ENCODE measurements around the gene SMAD2. TPM values are rescaled to one million over a fixed set of nuclear protein-coding genes. Genes with fewer than 3 reads are reported as not detected.
A peak's percentile ranks its signal among the peaks of the same experiment; 100 is the strongest.

SMAD2 gene
- total RNA-seq, 1 experiment from 2014 or later: 121 TPM

GRCh38 chr18:47817795-47818077, 112.7 kb downstream of the SMAD2 start:
- Histone ChIP-seq H2AK5ac (ENCODE audit: insufficient read length, low read length) (no peak overlapping the region), H2BK12ac (ENCODE audit: insufficient read length, low read depth, low read length) (no peak overlapping the region), H2AFZ (ENCODE audit: low read length) (no peak overlapping the region), H2BK15ac (ENCODE audit: low read depth, low read length) (no peak overlapping the region), H4K20me1 (ENCODE audit: control insufficient read depth, insufficient read depth, insufficient read length) (no peaks in the 10 kb centered on the region), H2BK5ac (ENCODE audit: insufficient read length, low read length) (no peak overlapping the region), H3K4ac (ENCODE audit: low read depth, low read length) (no peak overlapping the region), H3K9me3 (ENCODE audit: control insufficient read depth, low read depth, low read length) (no peaks in the 10 kb centered on the region), H4K5ac (ENCODE audit: insufficient read length, low read depth, low read length) (no peak overlapping the region), H3K9ac (ENCODE audit: extremely low read depth, insufficient read length, low read length) (no peak overlapping the region), H3K56ac (ENCODE audit: insufficient read length, low read depth, low read length) (no peak overlapping the region), H3K79me2 (ENCODE audit: insufficient read depth, low read length) (no peaks in the 10 kb centered on the region), H3K18ac (ENCODE audit: insufficient read length, low read depth, low read length) (no peak overlapping the region), H2BK20ac (ENCODE audit: low read depth, low read length, poor library complexity, severe bottlenecking) (no peak overlapping the region), H3K27ac (ENCODE audit: insufficient read length, low read depth, low read length) (peak overlapping the region; percentile 86), H4K8ac (replicated peaks; ENCODE audit: insufficient read length, low read depth, low read length) (no peak overlapping the region), H3K4me2 (ENCODE audit: insufficient read depth, insufficient read length, low read length) (peak overlapping the region; percentile 26), H3K79me1 (ENCODE audit: insufficient read depth, low read depth, low read length, poor library complexity, severe bottlenecking) (no peaks in the 10 kb centered on the region), H3T11ph (ENCODE audit: low read length) (peak overlapping the region; percentile 36), H3K23ac (ENCODE audit: insufficient read length, low read depth, low read length) (no peak overlapping the region), H2BK120ac (ENCODE audit: low read depth, low read length, poor library complexity, severe bottlenecking) (no peak overlapping the region), H3K27me3 (ENCODE audit: insufficient read depth, low read length) (no peaks in the 10 kb centered on the region), H3K4me1 (ENCODE audit: insufficient read depth, low read length) (peaks cover 12% of the 10 kb centered on the region), H4K91ac (ENCODE audit: insufficient read length, low read depth, low read length) (no peak overlapping the region), H3K14ac (ENCODE audit: insufficient read depth, low read length) (no peak overlapping the region), H3K23me2 (ENCODE audit: insufficient read length, low read depth, low read length, poor library complexity, severe bottlenecking) (no peaks in the 10 kb centered on the region)
- H3K27ac Mint-ChIP-seq: peak overlapping the region; percentile 50 to 98 (median 95)
- no peaks in the 10 kb centered on the region for H3K27me3 Mint-ChIP-seq (ENCODE audit: low read depth)
- H3K4me1 Mint-ChIP-seq: peaks cover 34 to 38% of the 10 kb centered on the region in 2 experiments
- TF ChIP-seq, protein P1, sequence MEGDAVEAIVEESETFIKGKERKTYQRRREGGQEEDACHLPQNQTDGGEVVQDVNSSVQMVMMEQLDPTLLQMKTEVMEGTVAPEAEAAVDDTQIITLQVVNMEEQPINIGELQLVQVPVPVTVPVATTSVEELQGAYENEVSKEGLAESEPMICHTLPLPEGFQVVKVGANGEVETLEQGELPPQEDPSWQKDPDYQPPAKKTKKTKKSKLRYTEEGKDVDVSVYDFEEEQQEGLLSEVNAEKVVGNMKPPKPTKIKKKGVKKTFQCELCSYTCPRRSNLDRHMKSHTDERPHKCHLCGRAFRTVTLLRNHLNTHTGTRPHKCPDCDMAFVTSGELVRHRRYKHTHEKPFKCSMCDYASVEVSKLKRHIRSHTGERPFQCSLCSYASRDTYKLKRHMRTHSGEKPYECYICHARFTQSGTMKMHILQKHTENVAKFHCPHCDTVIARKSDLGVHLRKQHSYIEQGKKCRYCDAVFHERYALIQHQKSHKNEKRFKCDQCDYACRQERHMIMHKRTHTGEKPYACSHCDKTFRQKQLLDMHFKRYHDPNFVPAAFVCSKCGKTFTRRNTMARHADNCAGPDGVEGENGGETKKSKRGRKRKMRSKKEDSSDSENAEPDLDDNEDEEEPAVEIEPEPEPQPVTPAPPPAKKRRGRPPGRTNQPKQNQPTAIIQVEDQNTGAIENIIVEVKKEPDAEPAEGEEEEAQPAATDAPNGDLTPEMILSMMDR (conservative IDR thresholded peaks at IDR 0.05): no peak
- H3K4me3 Mint-ChIP-seq: peak overlapping the region; percentile 28 to 52; a peak in 4 of 5 replicates
- no CpG with 5 or more reads among the region's 1 CpG for WGBS (ENCODE audit: extremely low coverage, insufficient read length, low lambda C conversion rate)
- DNase-seq: no peak
- H3K36me3 Mint-ChIP-seq (ENCODE audit: insufficient read depth in 1 of 3, low read depth in 3 of 3): peaks cover 4 to 12% (median 9%) of the 10 kb centered on the region in 3 experiments; a peak in 5 of 7 replicates
- H3K9me3 Mint-ChIP-seq: no peaks in the 10 kb centered on the region

Data from H9 (cell line).